ENCODE results near the gene RALGPS1. TPM values are rescaled to one million over a fixed set of nuclear protein-coding genes. Genes with fewer than 3 reads are reported as not detected.

RALGPS1 gene
- total RNA-seq, 4 donors from 2014 or later = 4.7 to 18.1 (median 5.0) TPM

DNA sequence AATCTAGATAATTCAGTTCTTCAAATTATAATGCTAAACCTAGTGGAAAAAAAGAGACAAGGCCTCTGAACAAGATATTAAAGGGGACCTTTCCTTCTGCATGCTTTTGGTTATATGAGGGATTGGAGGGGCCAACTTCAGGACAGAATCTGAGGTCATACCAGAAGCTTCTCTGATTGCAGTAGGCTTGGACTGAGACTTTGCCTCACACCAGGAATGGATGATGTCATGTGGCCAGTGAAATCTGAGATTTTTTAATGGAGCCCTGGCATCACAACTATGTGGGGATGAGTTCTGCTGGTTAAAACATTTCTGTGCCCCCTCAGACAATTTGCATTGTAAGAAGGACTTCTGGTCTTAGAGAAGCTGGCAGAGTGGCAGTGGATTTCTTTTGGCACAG is 119.2 kb downstream of the RALGPS1 start:
- TF ChIP-seq, protein P1, sequence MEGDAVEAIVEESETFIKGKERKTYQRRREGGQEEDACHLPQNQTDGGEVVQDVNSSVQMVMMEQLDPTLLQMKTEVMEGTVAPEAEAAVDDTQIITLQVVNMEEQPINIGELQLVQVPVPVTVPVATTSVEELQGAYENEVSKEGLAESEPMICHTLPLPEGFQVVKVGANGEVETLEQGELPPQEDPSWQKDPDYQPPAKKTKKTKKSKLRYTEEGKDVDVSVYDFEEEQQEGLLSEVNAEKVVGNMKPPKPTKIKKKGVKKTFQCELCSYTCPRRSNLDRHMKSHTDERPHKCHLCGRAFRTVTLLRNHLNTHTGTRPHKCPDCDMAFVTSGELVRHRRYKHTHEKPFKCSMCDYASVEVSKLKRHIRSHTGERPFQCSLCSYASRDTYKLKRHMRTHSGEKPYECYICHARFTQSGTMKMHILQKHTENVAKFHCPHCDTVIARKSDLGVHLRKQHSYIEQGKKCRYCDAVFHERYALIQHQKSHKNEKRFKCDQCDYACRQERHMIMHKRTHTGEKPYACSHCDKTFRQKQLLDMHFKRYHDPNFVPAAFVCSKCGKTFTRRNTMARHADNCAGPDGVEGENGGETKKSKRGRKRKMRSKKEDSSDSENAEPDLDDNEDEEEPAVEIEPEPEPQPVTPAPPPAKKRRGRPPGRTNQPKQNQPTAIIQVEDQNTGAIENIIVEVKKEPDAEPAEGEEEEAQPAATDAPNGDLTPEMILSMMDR (IDR thresholded peaks at IDR 0.05; ENCODE audit: low read depth) = no peak

DNA sequence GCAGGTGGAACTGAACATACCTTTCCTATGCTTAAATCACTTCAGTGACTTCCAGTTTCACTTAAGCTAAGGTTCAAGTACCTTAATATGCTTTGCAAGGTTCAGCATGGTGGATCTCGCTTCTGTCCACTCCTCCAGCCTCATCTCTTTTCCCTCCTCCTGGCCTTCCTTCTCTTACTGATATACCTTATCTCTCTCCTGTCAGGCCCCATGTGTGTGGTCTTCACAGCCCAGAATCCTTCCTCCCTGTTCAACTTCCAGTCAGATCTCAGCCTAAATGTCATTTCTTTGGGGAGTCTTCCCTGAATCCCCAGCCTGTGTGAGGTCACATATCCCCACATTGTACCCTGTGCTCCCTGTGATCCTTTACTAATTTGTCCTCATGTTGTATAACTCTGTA is 120.1 kb downstream of the RALGPS1 start:
- TF ChIP-seq, protein P1 (IDR thresholded peaks at IDR 0.05; ENCODE audit: low read depth) = no peak

DNA sequence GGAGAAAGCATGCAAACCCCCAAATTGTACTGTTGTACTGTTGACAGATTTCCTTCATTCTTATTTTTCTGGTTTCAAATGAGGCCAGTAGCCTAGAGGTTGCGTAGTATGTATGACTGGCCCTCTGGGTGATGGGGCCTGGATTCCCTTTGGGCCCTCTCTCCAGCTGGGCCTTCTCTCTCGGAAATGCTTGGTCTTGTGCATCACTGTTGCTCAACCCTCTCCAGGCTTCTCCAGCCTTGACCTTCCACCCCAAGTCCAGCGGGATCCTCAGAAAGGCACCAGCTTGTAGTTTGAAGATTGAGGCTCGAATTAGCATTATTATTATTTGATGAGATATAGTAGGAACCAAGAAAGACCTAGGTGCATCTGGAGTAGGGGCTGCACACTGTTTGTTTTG is 120.8 kb downstream of the RALGPS1 start:
- TF ChIP-seq, protein P1 (IDR thresholded peaks at IDR 0.05; ENCODE audit: low read depth) = no peak

DNA sequence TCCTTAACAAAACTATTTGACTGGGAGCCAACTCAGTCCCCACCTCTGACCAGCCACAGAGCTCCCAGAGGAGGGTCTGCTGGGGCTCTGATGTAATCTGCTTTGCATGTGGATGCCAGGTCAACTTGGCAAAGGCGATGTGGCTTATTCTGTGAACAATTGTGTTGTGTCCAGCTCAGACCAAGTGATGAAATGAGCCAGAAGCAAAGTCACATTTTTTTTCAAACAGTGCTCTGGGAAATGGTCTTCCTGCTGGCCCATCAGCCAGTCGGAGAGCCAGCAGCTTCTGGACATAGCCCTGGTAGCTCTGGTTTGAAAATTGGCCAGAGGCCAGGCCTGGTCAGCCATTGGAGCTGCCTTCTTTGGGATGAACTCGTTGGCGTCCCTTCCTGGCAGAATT is 121.4 kb downstream of the RALGPS1 start:
- TF ChIP-seq, protein P1 (IDR thresholded peaks at IDR 0.05; ENCODE audit: low read depth) = no peak

DNA sequence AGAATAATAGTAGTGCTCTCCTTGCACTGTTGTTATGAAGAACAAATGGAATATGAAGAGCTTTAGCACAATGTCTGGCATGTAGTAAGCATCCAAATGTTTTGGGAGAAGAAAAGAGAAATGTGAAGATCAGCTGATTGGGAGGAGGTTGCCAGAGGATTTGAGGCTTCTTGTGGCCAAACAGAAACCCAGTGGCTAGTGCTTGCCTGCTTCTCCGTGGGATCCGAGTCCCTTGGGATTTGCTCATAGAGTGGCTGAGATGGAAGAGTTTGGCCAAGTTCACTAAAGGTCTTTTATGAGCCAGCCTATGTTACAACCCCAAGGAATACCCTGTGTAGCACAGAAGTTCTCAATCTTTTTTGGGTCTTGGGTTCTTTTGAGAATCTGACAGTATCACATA is 121.9 kb downstream of the RALGPS1 start:
- TF ChIP-seq, protein P1 (IDR thresholded peaks at IDR 0.05; ENCODE audit: low read depth) = no peak

DNA sequence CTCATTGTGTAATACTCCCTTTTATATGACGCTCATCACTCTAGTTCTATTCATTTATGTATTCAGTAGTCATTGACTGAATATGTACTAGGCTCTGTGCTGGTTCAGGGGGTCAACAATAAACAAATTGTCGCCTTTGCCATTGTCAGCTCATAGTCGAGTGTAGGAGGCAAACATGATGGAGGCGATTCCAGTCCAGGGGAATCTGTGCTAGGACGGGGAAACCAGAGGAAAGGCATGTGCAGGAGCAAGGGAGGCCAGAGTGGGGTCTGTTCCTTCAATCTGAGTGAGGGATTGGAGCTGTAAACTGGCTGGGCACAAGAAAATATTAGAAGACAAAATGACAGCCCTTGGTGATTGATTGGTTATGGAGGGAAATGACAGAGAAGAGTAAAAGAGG is 123.9 kb downstream of the RALGPS1 start:
- TF ChIP-seq, protein P1 (IDR thresholded peaks at IDR 0.05; ENCODE audit: low read depth) = no peak

DNA sequence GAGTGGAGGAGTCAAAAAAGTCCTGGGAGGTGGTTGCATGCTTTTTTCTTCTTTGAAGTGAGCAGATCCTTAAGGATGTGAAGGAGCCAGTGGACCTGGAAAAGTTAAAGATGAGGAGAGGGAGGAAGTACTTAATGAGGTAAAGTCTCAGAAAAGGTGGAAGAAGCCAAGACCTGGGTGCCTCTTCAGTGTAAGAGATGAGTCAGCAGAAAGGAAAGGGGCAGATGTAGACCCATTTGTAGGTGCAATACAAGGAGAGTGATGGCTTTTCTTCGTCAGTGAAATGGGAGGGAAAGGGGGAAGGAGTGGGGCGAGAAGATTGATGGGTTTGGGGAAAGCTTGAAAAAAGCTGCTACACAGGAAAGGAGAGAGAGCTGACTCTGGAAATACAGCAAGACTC is 124.9 kb downstream of the RALGPS1 start:
- TF ChIP-seq, protein P1 (IDR thresholded peaks at IDR 0.05; ENCODE audit: low read depth) = no peak

Measured in subcutaneous adipose tissue (tissue), 4 donors.